ENCODE measurements around the gene RPL27A. TPM values are rescaled to one million over a fixed set of nuclear protein-coding genes. Genes with fewer than 3 reads are reported as not detected.

Gene RPL27A
- total RNA-seq: 1,069 and 1,601 TPM in 2 replicates

DNA sequence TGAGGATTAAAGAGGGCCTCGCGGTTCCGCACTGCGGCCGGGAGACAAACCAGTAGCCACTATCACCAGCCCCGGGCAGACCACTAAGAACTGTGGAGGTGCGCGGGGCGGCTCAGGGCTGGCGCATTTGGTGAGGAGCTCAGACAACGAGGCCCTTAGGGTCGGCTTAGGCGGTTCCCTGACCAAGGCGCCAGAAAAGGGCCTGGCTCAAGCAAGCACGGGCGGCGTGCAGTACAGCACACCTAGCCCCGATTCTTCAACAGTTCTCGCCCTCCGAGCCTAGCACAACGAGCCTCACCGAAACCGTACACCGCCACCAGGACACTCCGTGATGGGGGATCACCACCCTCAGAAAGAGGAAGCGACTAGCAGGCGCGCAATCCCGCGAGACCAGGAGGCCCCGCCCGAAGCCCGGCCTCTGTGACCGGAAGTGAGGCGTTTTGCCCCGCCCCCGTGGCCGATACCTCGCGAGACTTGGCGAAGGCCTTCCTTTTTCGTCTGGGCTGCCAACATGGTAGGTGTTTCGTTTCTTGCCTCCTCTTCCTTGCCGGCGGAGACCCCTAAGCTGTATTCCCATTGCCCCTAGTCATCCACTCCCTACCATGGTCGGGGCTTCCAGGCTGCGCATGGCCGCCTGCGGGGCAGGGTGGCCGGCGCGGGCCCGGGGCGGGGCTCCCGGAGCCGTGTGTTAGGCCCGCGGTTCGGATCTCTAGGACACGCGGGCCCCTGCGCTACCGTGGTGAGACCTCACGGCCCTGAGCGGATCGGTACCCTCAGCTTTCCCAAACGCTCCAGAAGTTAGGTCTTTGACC, at the start of gene RPL27A, which contains the start of gene TRIM66:
Gene RPL27A (plus strand): TSS at position 490 of the 812 bp plus-strand sequence. CDS start 22 bp downstream, at position 512.
Gene TRIM66 (minus strand): TSS at position 363 of the 812 bp plus-strand sequence. CDS start 10,391 bp downstream, outside the sequence.

Other genes with a start within 250 kb of the RPL27A start
- gene STK33, start 88.6 kb upstream of the RPL27A start, total RNA-seq: 3.6 and 5.1 TPM in 2 replicates
- gene TRIM66, start 127 bp upstream of the RPL27A start, total RNA-seq: 0.96 and 1.7 TPM in 2 replicates
- gene AKIP1, start 228.4 kb downstream of the RPL27A start, total RNA-seq: 30.7 and 30.8 TPM in 2 replicates

Data from tracheal epithelial cell (primary cell).